ENCODE results near the gene FAM47E.

Gene FAM47E

GRCh38 chr4:76313547-76313946, 62.0 kb downstream of the FAM47E start:
- TF ChIP-seq SIN3A (IDR thresholded peaks at IDR 0.05; ENCODE audit: borderline replicate concordance, insufficient read depth, low read length) (no peak), TAF1 (IDR thresholded peaks at IDR 0.05; ENCODE audit: borderline replicate concordance, insufficient read depth, low read length) (no peak), REST (IDR thresholded peaks at IDR 0.05; ENCODE audit: insufficient read depth in 1 of 2, low read depth in 2 of 2, low read length in 2 of 2) (no peak), POLR2AphosphoS5 (IDR thresholded peaks at IDR 0.05; ENCODE audit: low read depth, low read length) (no peak), FOXP2 (optimal IDR thresholded peaks at IDR 0.05; ENCODE audit: borderline replicate concordance, extremely low read depth, extremely low read length, insufficient read depth) (no peak)

GRCh38 chr4:76315267-76315918, 63.9 kb downstream of the FAM47E start:
- TF ChIP-seq SIN3A (IDR thresholded peaks at IDR 0.05; ENCODE audit: borderline replicate concordance, insufficient read depth, low read length) (no peak), FOXP2 (optimal IDR thresholded peaks at IDR 0.05; ENCODE audit: borderline replicate concordance, extremely low read depth, extremely low read length, insufficient read depth) (no peak), TAF1 (IDR thresholded peaks at IDR 0.05; ENCODE audit: borderline replicate concordance, insufficient read depth, low read length) (no peak), POLR2AphosphoS5 (IDR thresholded peaks at IDR 0.05; ENCODE audit: low read depth, low read length) (no peak), REST (IDR thresholded peaks at IDR 0.05; ENCODE audit: insufficient read depth in 1 of 2, low read depth in 2 of 2, low read length in 2 of 2) (no peak)

GRCh38 chr4:76316131-76316530, 64.6 kb downstream of the FAM47E start:
- TF ChIP-seq FOXP2 (optimal IDR thresholded peaks at IDR 0.05; ENCODE audit: borderline replicate concordance, extremely low read depth, extremely low read length, insufficient read depth) (no peak), TAF1 (IDR thresholded peaks at IDR 0.05; ENCODE audit: borderline replicate concordance, insufficient read depth, low read length) (no peak), REST (IDR thresholded peaks at IDR 0.05; ENCODE audit: insufficient read depth in 1 of 2, low read depth in 2 of 2, low read length in 2 of 2) (no peak), POLR2AphosphoS5 (IDR thresholded peaks at IDR 0.05; ENCODE audit: low read depth, low read length) (no peak)

GRCh38 chr4:76322236-76322635, 70.7 kb downstream of the FAM47E start:
- TF ChIP-seq POLR2AphosphoS5 (IDR thresholded peaks at IDR 0.05; ENCODE audit: low read depth, low read length) = no peak
- no peak for TF ChIP-seq REST (IDR thresholded peaks at IDR 0.05; ENCODE audit: insufficient read depth in 1 of 2, low read depth in 2 of 2, low read length in 2 of 2)
- TF ChIP-seq FOXP2 (optimal IDR thresholded peaks at IDR 0.05; ENCODE audit: borderline replicate concordance, extremely low read depth, extremely low read length, insufficient read depth) = no peak
- TF ChIP-seq SIN3A (IDR thresholded peaks at IDR 0.05; ENCODE audit: borderline replicate concordance, insufficient read depth, low read length) = no peak
- no peak for TF ChIP-seq TAF1 (IDR thresholded peaks at IDR 0.05; ENCODE audit: borderline replicate concordance, insufficient read depth, low read length)
